ENCODE results near the gene SORD. TPM values are rescaled to one million over a fixed set of nuclear protein-coding genes. Genes with fewer than 3 reads are reported as not detected.
A peak's percentile ranks its signal among the peaks of the same experiment; 100 is the strongest.
"Not testable (repeated sequence)": the region's sequence is repeated elsewhere in the genome, so short reads cannot be mapped to it uniquely, and the experiment has no call there.

SORD gene
- total and polyA plus RNA-seq, 2 donors (not counting 3 experiments of a cell fraction or from before 2014, with no cell fraction given) = 16.6 to 31.8 TPM

GRCh38 chr15:44979617-44980339 lies 43.2 kb upstream of the SORD start:
- FAIRE-seq; dilution Hi-C loops (cut with MboI; ENCODE audit: extremely low pct_ligation_motif_present, low sequenced_read_pairs); H3K36me3 ChIP-seq (ENCODE audit: control insufficient read depth in 2 of 2, extremely low read depth in 1 of 2, insufficient read depth in 2 of 2, low read length in 2 of 2); H3K27ac ChIP-seq (ENCODE audit: insufficient read depth, low read depth, low read length); H3K4me2 ChIP-seq (ENCODE audit: insufficient read depth, low read length); intact Hi-C loops (cut with micrococcal nuclease); H3K79me2 ChIP-seq (ENCODE audit: control insufficient read depth, insufficient read depth, low read length); DNase-seq (ENCODE audit: low read depth, low spot score); H3K4me3 ChIP-seq (replicated peaks in 1 of 3; ENCODE audit: insufficient read depth in 1 of 3, low read depth in 1 of 3, low read length in 3 of 3); H3K9me3 ChIP-seq (replicated peaks; ENCODE audit: control insufficient read depth, insufficient read depth, low read length); H3K9ac ChIP-seq (replicated peaks; ENCODE audit: extremely low read depth, insufficient read depth, low read length); H2AFZ ChIP-seq (ENCODE audit: low read depth, low read length); H4K20me1 ChIP-seq (replicated peaks; ENCODE audit: control insufficient read depth, extremely low read depth, insufficient read depth, low read length); BruUV-seq (replicated peaks); H3K27me3 ChIP-seq (ENCODE audit: control insufficient read depth in 2 of 2, insufficient read depth in 2 of 2, low read length in 2 of 2); POLR2A ChIA-PET; H3K4me1 ChIP-seq (ENCODE audit: control insufficient read depth, extremely low read depth, insufficient read depth, low read length); H3K9me1 ChIP-seq (replicated peaks; ENCODE audit: control insufficient read depth, extremely low read depth, insufficient read depth, low read length): not testable (repeated sequence)
- CTCF ChIA-PET = interaction anchor here (0.8 kb wide), 1 partner anchor 57 kb away, joined by 3 read pairs; no protein-coding TSS in a partner anchor

- H3K9me3 ChIP-seq (replicated peaks; ENCODE audit: control insufficient read depth, insufficient read depth, low read length); H3K27ac ChIP-seq (ENCODE audit: insufficient read depth, low read depth, low read length); BruUV-seq (replicated peaks); H3K79me2 ChIP-seq (ENCODE audit: control insufficient read depth, insufficient read depth, low read length); intact Hi-C loops (cut with micrococcal nuclease); H3K4me2 ChIP-seq (ENCODE audit: insufficient read depth, low read length); H3K4me1 ChIP-seq (ENCODE audit: control insufficient read depth, extremely low read depth, insufficient read depth, low read length); H4K20me1 ChIP-seq (replicated peaks; ENCODE audit: control insufficient read depth, extremely low read depth, insufficient read depth, low read length); POLR2A ChIA-PET; H3K4me3 ChIP-seq (replicated peaks in 1 of 3; ENCODE audit: insufficient read depth in 1 of 3, low read depth in 1 of 3, low read length in 3 of 3); H3K36me3 ChIP-seq (ENCODE audit: control insufficient read depth in 2 of 2, extremely low read depth in 1 of 2, insufficient read depth in 2 of 2, low read length in 2 of 2); CTCF ChIA-PET; FAIRE-seq; H2AFZ ChIP-seq (ENCODE audit: low read depth, low read length); H3K9me1 ChIP-seq (replicated peaks; ENCODE audit: control insufficient read depth, extremely low read depth, insufficient read depth, low read length); dilution Hi-C loops (cut with MboI; ENCODE audit: extremely low pct_ligation_motif_present, low sequenced_read_pairs); H3K9ac ChIP-seq (replicated peaks; ENCODE audit: extremely low read depth, insufficient read depth, low read length); H3K27me3 ChIP-seq (ENCODE audit: control insufficient read depth in 2 of 2, insufficient read depth in 2 of 2, low read length in 2 of 2): not testable (repeated sequence)
- peak; percentile 6 for DNase-seq (ENCODE audit: low read depth, low spot score)
These were observed 38.9 kb upstream of the SORD start for GRCh38 chr15:44984144-44984543.

GRCh38 chr15:44986346-44987055 lies 36.5 kb upstream of the SORD start:
- H3K9me1 ChIP-seq (replicated peaks; ENCODE audit: control insufficient read depth, extremely low read depth, insufficient read depth, low read length); H3K4me3 ChIP-seq (replicated peaks in 1 of 3; ENCODE audit: insufficient read depth in 1 of 3, low read depth in 1 of 3, low read length in 3 of 3); H3K27ac ChIP-seq (ENCODE audit: insufficient read depth, low read depth, low read length); H3K9ac ChIP-seq (replicated peaks; ENCODE audit: extremely low read depth, insufficient read depth, low read length); DNase-seq (ENCODE audit: low read depth, low spot score); H3K27me3 ChIP-seq (ENCODE audit: control insufficient read depth in 2 of 2, insufficient read depth in 2 of 2, low read length in 2 of 2); H2AFZ ChIP-seq (ENCODE audit: low read depth, low read length); H3K4me1 ChIP-seq (ENCODE audit: control insufficient read depth, extremely low read depth, insufficient read depth, low read length); POLR2A ChIA-PET; H4K20me1 ChIP-seq (replicated peaks; ENCODE audit: control insufficient read depth, extremely low read depth, insufficient read depth, low read length); H3K4me2 ChIP-seq (ENCODE audit: insufficient read depth, low read length); dilution Hi-C loops (cut with MboI; ENCODE audit: extremely low pct_ligation_motif_present, low sequenced_read_pairs); H3K79me2 ChIP-seq (ENCODE audit: control insufficient read depth, insufficient read depth, low read length); H3K9me3 ChIP-seq (replicated peaks; ENCODE audit: control insufficient read depth, insufficient read depth, low read length); intact Hi-C loops (cut with micrococcal nuclease); H3K36me3 ChIP-seq (ENCODE audit: control insufficient read depth in 2 of 2, extremely low read depth in 1 of 2, insufficient read depth in 2 of 2, low read length in 2 of 2); FAIRE-seq; BruUV-seq (replicated peaks): not testable (repeated sequence)
- CTCF ChIA-PET = interaction anchor here (0.8 to 1.0 kb wide), 2 partner anchors 9 to 248 kb away, joined by 3 read pairs; no protein-coding TSS in a partner anchor

- H3K36me3 ChIP-seq (ENCODE audit: control insufficient read depth in 2 of 2, extremely low read depth in 1 of 2, insufficient read depth in 2 of 2, low read length in 2 of 2); H3K9me1 ChIP-seq (replicated peaks; ENCODE audit: control insufficient read depth, extremely low read depth, insufficient read depth, low read length); POLR2A ChIA-PET; FAIRE-seq; H4K20me1 ChIP-seq (replicated peaks; ENCODE audit: control insufficient read depth, extremely low read depth, insufficient read depth, low read length); H3K4me2 ChIP-seq (ENCODE audit: insufficient read depth, low read length); DNase-seq (ENCODE audit: low read depth, low spot score); H3K79me2 ChIP-seq (ENCODE audit: control insufficient read depth, insufficient read depth, low read length); BruUV-seq (replicated peaks); H3K9me3 ChIP-seq (replicated peaks; ENCODE audit: control insufficient read depth, insufficient read depth, low read length); H3K4me1 ChIP-seq (ENCODE audit: control insufficient read depth, extremely low read depth, insufficient read depth, low read length); H3K27me3 ChIP-seq (ENCODE audit: control insufficient read depth in 2 of 2, insufficient read depth in 2 of 2, low read length in 2 of 2); dilution Hi-C loops (cut with MboI; ENCODE audit: extremely low pct_ligation_motif_present, low sequenced_read_pairs); H3K4me3 ChIP-seq (replicated peaks in 1 of 3; ENCODE audit: insufficient read depth in 1 of 3, low read depth in 1 of 3, low read length in 3 of 3); H3K9ac ChIP-seq (replicated peaks; ENCODE audit: extremely low read depth, insufficient read depth, low read length); H2AFZ ChIP-seq (ENCODE audit: low read depth, low read length); CTCF ChIA-PET; H3K27ac ChIP-seq (ENCODE audit: insufficient read depth, low read depth, low read length); intact Hi-C loops (cut with micrococcal nuclease): not testable (repeated sequence)
These were observed 35.3 kb upstream of the SORD start for GRCh38 chr15:44987711-44988110.

All from endothelial cell of umbilical vein (primary cell).